GM18909 (cell line): ENCODE results near the gene ZDHHC17.
A peak's percentile ranks its signal among the peaks of the same experiment; 100 is the strongest.

Experiments
- ATAC-seq: cut with Tn5 transposase; IDR thresholded peaks from one replicate; pipeline ENCODE4 v1.9.1; 2021; ENCODE audit warnings: mild to moderate bottlenecking; ENCODE audit not compliant: unreplicated experiment, poor library complexity

Gene ZDHHC17

GRCh38 chr12:76874027-76874426 lies 110.1 kb downstream of the ZDHHC17 start:
- no peak for ATAC-seq

GRCh38 chr12:76874491-76875190 lies 110.7 kb downstream of the ZDHHC17 start:
- no peak for ATAC-seq

- ATAC-seq: no peak
Observed at GRCh38 chr12:76876696-76877229, 112.8 kb downstream of the ZDHHC17 start.

DNA sequence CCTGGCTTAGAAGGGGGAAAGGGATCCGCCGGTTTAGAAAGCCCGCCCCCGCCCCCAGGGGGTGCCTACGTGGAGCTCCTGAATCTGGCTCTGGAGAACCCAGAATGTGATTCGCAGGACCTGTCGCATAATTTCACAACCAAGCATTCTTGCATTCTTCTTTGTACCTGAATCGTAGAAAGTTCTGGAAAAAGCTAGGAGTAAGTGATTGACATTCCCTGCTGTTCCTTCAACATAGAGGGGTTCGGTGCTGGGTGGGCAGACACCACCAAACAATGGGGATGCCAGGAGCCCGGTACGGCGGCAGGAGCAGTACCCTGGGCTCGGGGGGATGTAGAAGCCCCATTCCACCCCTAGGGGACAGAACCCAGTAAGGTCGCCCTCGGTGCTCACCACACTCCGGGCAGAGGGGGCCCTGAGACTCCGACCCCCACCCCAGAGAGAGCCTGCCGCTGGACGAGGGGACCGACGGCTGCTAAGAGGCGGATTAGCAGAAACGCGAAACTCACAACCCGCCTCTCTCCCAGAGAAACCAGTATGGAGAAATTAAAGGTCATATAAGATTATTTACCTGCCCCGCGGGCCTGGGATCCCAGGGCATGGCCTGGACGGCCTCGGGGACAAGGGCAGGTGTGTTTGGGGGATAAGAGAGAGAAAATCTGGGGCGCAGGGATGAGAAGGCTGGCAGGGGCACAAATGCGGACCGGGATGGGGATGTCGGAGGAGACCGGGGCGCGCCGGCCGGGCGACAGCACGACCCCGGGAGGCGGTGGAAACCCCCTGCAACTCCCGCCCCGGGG lies 114.4 kb downstream of the ZDHHC17 start:
- ATAC-seq: peak; percentile 49

GRCh38 chr12:76878899-76879709 lies 115.2 kb downstream of the ZDHHC17 start, which contains the start of gene CSRP2:
Gene CSRP2 (minus strand): TSS chr12:76879019. CDS start chr12:76866260, 12,759 bp downstream.
- peak; percentile 87 for ATAC-seq

GRCh38 chr12:76879710-76880518 lies 116.0 kb downstream of the ZDHHC17 start:
- no peak for ATAC-seq

GRCh38 chr12:76880519-76881023 lies 116.7 kb downstream of the ZDHHC17 start:
- no peak for ATAC-seq

DNA sequence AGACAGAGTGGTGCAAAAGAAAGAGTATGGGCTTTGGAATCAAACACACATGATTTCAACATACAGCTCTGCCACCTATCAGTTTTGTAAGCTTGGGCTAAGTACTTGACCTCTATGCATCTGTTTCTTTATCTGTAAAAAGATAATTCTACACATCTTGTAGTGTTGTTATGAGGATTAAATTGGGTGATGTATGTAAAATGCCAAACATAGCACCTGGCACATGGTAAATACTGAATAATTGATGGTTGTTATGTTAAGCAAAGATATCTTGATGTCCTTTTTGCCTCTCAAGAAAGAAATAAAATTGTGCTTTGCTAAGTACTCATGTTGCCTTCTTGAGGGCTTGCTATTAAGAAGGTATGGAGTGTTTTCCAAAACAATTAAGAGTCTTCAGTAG lies 117.2 kb downstream of the ZDHHC17 start:
- no peak for ATAC-seq

DNA sequence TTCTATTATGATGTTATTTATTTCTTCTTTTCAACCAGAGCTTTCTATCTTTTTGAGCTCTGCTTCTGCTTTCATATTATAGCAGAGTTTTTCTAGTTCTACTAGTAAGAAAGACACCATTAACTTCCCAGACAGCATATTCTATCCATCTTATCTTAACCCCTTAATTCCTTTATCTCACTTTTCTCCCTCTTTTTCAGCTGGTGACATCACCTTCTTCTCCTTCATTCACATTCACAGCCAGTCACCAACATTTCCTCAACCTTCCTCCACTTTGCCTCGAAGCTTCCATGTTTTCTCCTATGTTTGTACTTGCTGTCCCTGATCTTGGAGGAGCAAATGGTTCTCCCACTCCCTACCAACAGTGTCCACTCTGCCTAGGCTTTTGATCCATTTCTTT lies 118.5 kb downstream of the ZDHHC17 start:
- ATAC-seq: no peak

DNA sequence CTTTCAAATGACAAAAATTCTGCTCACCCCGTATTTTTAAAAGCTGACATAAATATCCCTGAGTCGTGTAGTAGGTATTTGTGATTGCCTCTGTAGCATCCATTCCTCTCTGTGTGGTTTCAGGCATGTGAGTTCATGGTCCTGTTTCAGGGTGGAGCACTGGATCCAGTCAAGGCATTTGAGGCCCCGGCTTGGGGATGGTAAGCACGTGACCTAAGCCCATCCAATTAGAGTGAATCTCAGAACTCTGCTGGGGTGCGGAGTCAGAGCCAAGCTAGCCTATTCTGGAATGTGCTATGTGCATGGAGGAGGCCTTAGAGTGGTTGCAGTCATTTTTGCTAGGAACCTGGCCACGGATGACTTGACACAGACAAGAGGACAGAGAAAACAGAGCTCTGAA lies 119.2 kb downstream of the ZDHHC17 start:
- no peak for ATAC-seq

- ATAC-seq: no peak
Observed at GRCh38 chr12:76883811-76884210, 119.9 kb downstream of the ZDHHC17 start.

- no peak for ATAC-seq
Observed at GRCh38 chr12:76888775-76889174, 124.9 kb downstream of the ZDHHC17 start.

DNA sequence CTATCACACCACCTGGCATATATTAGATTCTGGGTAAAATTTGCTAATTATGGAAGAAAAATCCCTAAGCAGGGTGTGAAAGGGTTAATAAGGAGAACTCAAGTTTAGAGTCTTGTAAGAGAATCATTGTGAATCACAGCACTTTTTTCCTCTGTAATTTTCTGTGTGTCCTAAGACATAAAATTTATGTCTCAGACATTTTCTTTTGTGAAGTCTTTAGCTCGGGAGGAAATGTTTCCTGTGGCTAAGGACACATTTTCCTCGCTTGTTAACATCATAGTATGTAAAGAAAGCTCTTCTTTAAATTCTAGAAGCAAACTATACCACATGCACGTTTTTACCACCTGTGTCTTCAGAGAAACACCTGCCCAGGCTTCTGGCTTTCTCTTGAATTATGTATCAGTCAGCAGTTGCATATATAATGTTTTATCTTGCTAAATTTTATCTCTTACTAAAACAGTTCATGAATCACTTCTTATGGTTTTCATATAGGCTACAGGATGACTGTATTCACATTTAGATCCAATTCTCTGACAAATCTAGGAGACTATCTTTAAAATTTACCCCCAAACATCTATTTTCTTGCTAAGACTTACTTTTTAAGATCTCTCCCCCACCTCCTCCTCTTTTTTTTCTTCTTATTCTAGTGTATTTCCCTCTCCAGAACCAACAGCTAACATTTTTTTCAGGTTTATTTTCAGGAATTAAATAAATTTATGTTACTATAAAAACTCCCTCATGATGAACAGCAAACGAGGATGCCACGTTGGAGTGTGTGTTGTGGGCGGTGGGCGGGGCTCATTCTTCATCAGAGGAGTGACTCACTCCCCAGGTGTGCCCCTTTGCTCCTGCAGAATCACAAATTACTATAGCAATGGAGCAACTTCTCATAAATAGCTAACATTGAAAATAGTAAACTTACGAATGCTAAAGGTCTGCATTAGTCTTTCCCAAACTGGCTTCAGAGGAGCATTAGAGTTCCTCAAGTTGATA lies 126.5 kb downstream of the ZDHHC17 start:
- ATAC-seq: no peak

- no peak for ATAC-seq
Observed at GRCh38 chr12:76891609-76892008, 127.7 kb downstream of the ZDHHC17 start.

GRCh38 chr12:76895796-76896195 lies 131.9 kb downstream of the ZDHHC17 start:
- ATAC-seq: no peak

- ATAC-seq: no peak
Observed at GRCh38 chr12:76896274-76896673, 132.4 kb downstream of the ZDHHC17 start.

DNA sequence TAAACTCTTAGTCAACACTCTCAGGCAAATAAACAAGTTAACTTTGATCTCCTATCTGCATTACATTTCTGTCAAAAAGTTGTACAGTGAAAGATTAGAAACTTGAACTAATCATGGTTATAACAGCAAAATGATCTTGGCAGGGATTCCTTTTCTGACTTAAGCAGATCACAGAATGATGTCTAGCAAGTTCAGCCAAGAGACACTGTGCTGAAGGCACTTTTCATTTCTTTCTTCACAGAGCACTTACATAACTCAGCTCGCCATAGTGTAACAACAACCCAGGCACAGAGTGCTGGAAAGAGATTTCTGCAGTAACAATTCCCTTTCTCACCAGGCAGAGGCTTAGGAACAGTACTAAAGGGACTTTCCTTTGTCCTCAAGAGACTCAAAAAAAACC lies 134.5 kb downstream of the ZDHHC17 start:
- ATAC-seq: no peak

DNA sequence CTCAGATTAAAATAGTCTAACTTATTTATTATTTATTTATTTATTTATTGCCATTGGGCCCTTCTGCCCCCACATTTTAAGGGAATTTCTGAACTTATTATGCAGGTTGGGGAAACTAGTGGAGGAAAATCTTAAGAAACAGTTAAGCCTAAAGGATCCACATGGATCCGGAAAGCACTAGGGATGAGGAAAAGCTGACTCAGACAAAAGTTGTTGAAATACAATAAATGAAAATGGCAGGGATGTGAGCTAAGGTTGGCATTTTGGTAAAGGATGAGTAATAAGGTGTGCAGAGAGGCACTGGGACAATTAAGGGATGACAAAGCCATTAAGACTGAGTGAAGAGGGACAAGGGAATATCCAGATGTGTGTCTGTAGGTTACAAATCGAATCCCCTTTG lies 135.6 kb downstream of the ZDHHC17 start:
- ATAC-seq: no peak
